ENCODE results near the gene IPO4. TPM values are rescaled to one million over a fixed set of nuclear protein-coding genes. Genes with fewer than 3 reads are reported as not detected.

IPO4 gene
- total and polyA plus RNA-seq, 12 donors = 19.1 to 84.9 (median 42.8) TPM

DNA sequence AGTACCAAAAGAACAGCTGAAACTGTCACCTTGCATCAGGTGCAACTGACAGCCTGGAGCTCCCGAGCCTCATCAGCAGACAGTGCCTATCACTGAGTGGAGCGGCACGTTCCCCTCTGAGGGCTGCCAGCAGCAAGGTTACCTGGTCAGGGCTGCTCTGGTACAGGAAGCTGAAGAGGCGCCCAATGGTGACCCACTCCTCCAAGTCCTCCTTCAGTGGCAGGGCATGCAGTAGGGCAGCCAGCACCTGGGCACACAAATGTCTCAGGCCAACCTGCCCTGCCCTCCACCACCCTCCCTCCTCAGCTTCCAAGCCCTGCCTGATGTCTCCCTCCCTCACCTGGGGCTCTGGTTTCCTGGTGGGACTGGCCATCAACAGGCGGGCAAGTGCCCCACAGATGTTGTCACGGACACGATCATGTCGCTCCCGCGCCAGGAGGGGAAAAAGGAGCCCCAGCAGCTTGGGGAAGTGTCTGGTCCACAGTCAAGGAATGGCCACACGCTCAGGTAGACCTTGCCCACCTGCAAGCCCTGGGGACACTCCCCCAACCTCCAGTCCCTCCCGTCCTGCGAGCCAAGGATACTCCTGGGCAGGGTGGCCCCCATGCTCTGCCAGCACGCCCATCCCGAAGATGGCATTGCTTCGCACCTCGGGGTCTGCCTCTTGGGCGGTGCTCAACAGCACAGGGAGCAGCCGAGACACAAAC lies 7.1 kb downstream of the IPO4 start:
- WGBS, 4 donors = 88 to 92% (median 91%) methylated on average over 9 to 19 of the region's 19 CpGs
- Histone ChIP-seq H3K27me3 (no peaks in the 10 kb centered on the region), H3K9me3 (replicated peaks in 1 of 3) (no peaks in the 10 kb centered on the region), H3K27ac (peak overlapping the region in 2 of 5 donors; percentile 17 to 92), H3K4me1 (replicated peaks in 1 of 2) (peaks cover 13 to 23% of the 10 kb centered on the region in 2 donors), H3K4me3 (no peak overlapping the region), H3K36me3 (replicated peaks in 1 of 2) (peaks cover 0 to 98% of the 10 kb centered on the region in 2 donors)
- TF ChIP-seq, protein P1, sequence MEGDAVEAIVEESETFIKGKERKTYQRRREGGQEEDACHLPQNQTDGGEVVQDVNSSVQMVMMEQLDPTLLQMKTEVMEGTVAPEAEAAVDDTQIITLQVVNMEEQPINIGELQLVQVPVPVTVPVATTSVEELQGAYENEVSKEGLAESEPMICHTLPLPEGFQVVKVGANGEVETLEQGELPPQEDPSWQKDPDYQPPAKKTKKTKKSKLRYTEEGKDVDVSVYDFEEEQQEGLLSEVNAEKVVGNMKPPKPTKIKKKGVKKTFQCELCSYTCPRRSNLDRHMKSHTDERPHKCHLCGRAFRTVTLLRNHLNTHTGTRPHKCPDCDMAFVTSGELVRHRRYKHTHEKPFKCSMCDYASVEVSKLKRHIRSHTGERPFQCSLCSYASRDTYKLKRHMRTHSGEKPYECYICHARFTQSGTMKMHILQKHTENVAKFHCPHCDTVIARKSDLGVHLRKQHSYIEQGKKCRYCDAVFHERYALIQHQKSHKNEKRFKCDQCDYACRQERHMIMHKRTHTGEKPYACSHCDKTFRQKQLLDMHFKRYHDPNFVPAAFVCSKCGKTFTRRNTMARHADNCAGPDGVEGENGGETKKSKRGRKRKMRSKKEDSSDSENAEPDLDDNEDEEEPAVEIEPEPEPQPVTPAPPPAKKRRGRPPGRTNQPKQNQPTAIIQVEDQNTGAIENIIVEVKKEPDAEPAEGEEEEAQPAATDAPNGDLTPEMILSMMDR (IDR thresholded peaks at IDR 0.05) = no peak
- no peak for DNase-seq
- intact Hi-C loops (cut with DNase I) = no loop called here

DNA sequence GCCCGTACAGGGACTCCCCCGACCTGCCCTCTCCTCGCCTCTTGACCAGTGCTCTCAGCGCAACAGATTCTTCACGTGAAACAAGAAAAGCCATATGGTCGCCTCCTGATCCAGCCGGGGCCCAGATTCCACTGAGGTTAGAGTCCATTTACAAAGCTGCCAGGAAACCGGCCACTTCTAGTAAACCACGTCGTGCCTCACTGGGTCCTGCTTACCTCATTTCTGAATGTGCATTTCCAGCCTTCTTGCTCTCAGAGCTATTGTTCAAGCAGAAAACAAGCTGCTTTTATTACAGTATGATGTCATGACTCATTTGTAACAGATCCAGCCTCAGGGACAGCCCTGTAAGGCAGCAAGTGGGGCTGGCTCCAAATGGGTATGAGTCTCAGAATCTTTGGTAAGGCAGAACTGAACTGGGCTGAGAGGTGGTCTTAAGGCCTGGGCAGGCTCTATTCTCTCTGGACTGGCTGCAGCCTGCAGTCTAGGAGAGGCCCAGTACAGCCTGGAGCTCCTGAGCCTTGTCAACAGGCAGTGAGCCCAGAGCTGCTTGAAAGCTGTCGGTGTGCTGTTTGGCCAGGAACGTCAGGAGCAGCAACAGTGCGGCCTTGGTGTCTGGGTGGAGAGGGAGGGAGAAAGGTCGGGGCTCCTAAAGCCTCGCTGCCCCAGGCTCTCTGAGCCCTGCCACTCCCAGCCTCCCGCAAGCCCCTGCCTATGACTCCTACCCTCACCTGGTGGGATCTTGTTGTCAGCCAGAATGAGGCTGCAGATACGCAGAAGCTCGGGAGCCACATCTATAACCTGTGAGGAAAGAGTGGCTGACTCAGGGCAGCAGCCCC lies 8.4 kb downstream of the IPO4 start:
- Histone ChIP-seq H3K36me3 (replicated peaks in 1 of 2) (peaks cover 0 to 86% of the 10 kb centered on the region in 2 donors), H3K4me1 (replicated peaks in 1 of 2) (peaks cover 13 to 23% of the 10 kb centered on the region in 2 donors), H3K9me3 (replicated peaks in 1 of 3) (no peaks in the 10 kb centered on the region), H3K4me3 (no peak overlapping the region), H3K27me3 (no peaks in the 10 kb centered on the region), H3K27ac (peak overlapping the region; percentile 59 to 92 (median 89))
- peak; percentile 57 to 81 (median 74) for DNase-seq
- TF ChIP-seq POLR2A (IDR thresholded peaks at IDR 0.05) = peak in 1 of 2 donors; percentile 53
- TF ChIP-seq, protein P1 (IDR thresholded peaks at IDR 0.05) = no peak
- WGBS, 4 donors = 44 to 54% (median 50%) methylated on average over 12 to 18 of the region's 18 CpGs
- intact Hi-C loops (cut with DNase I) = no loop called here

DNA sequence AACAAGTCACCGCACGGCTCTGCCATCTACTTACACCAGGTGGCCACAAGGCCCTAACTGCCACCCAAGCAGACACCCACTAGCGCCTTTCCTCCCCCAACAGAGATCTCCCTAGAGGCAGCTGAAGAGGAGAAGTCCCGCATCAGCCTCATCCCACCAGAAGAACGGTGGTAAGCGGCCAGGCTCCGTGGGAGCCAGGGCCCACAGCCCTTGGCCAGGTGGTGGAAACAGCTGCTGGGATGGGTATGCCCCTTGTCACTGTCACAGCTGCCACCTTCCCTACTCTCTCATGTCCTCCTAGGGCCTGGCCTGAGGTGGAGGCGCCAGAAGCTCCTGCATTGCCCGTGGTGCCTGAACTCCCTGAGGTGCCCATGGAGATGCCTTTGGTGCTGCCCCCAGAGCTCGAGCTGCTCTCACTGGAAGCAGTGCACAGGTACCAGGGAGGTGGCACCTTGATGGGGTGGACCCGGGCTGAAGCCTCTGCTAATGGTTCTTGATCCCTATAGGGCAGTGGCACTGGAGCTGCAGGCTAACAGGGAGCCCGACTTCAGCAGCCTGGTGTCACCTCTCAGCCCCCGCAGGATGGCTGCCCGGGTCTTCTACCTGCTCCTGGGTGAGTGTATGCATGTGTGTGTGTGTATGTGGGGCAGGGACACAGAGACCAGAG lies 9.2 kb downstream of the IPO4 start:
- Histone ChIP-seq H3K4me3 (no peak overlapping the region), H3K27me3 (no peaks in the 10 kb centered on the region), H3K4me1 (replicated peaks in 1 of 2) (peaks cover 13 to 23% of the 10 kb centered on the region in 2 donors), H3K9me3 (replicated peaks in 1 of 3) (no peaks in the 10 kb centered on the region), H3K36me3 (replicated peaks in 1 of 2) (peaks cover 0 to 79% of the 10 kb centered on the region in 2 donors), H3K27ac (peak overlapping the region; percentile 59 to 92 (median 89))
- TF ChIP-seq, protein P1 (IDR thresholded peaks at IDR 0.05) = no peak
- no peak for TF ChIP-seq POLR2A (IDR thresholded peaks at IDR 0.05)
- 81 to 83% (median 83%) methylated on average over 7 to 14 of the region's 14 CpGs for WGBS, 4 donors
- no peak for DNase-seq
- intact Hi-C loops (cut with DNase I) = no loop called here
